T-cell (primary cell): ENCODE results near the gene ILKAP. TPM values are rescaled to one million over a fixed set of nuclear protein-coding genes. Genes with fewer than 3 reads are reported as not detected.

Source experiments
- ATAC-seq, 4 experiments: fragments of 200-7000 bp in 3 of 4; fragments of 150-1000 bp in 1 of 4; cut with Tn5 transposase; replicated peaks in 1 of 4; 1 replicate in 3 of 4; 2 replicates in 1 of 4; pipeline ENCODE4 v1.10.0; 2021; ENCODE audit warnings: moderate library complexity in 3 of 4, mild to moderate bottlenecking in 2 of 4, moderate number of reproducible peaks in 1 of 4
- CTCF ChIA-PET, 2 donors: fragments of 300-600 bp; sonication (Branson Sonifier 250); formaldehyde crosslinking; loops; one replicate each; lab custom pipeline; 2022; ENCODE audit warnings: antibody characterized with exemption in 2 of 2; lab: Charles Lee
- POLR2A ChIA-PET, 2 donors: fragments of 300-600 bp; sonication (Branson Sonifier 250); formaldehyde crosslinking; loops; one replicate each; lab custom pipeline; 2022; ENCODE audit warnings: antibody characterized with exemption in 2 of 2; lab: Charles Lee
- DNase-seq, 35 experiments: peaks; one replicate each; pipeline versions ENCODE4 v3.0.0 to v3.0.0-alpha.2; 2013 to 2023
- H3K27ac ChIP-seq: one replicate; pipeline ENCODE4 v1.5.1; 2013; ENCODE audit warnings: low read length
- H3K27me3 ChIP-seq, 2 experiments: replicated peaks in 1 of 2; 1 replicate in 1 of 2; 2 replicates in 1 of 2; pipeline versions ENCODE4 v1.6.1 to v1.7.0; 2013; ENCODE audit warnings: low read length in 1 of 2, mixed read lengths in 1 of 2; ENCODE audit not compliant: control insufficient read depth in 2 of 2, insufficient read depth in 2 of 2; ENCODE audit errors: extremely low read depth in 1 of 2
- H3K36me3 ChIP-seq, 2 donors: 1 replicate in 1 of 2; 2 replicates in 1 of 2; pipeline versions ENCODE4 v1.6.1 to v1.7.0; 2013; ENCODE audit warnings: low read length in 1 of 2; ENCODE audit not compliant: control insufficient read depth in 2 of 2, insufficient read depth in 1 of 2; ENCODE audit errors: extremely low read depth in 1 of 2
- H3K4me1 ChIP-seq, 2 experiments: 1 replicate in 1 of 2; 2 replicates in 1 of 2; pipeline versions ENCODE4 v1.6.1 to v1.7.0; 2013; ENCODE audit warnings: low read length in 2 of 2, mixed read lengths in 1 of 2; ENCODE audit not compliant: insufficient read depth in 2 of 2, control insufficient read depth in 1 of 2; ENCODE audit errors: extremely low read depth in 1 of 2
- H3K4me3 ChIP-seq, 2 donors: 1 replicate in 1 of 2; 2 replicates in 1 of 2; pipeline versions ENCODE4 v1.5.1 to v1.7.0; 2013; ENCODE audit warnings: mild to moderate bottlenecking in 2 of 2, low read length in 1 of 2, moderate library complexity in 1 of 2; ENCODE audit not compliant: control insufficient read depth in 1 of 2; ENCODE audit errors: extremely low read depth in 1 of 2
- H3K9me3 ChIP-seq: 2 replicates; pipeline ENCODE4 v1.7.0; 2013
- H3K27ac Mint-ChIP-seq, 2 donors: one replicate each; pipeline ENCODE4 v1.8.0; 2020 to 2021; ENCODE audit warnings: mild to moderate bottlenecking in 2 of 2, mixed read lengths in 2 of 2
- H3K27me3 Mint-ChIP-seq, 2 donors: one replicate each; pipeline ENCODE4 v1.8.0; 2021 to 2022; ENCODE audit warnings: mixed read lengths in 2 of 2
- H3K36me3 Mint-ChIP-seq: one replicate; pipeline ENCODE4 v1.8.0; 2021; ENCODE audit warnings: mixed read lengths
- H3K4me1 Mint-ChIP-seq, 3 donors: one replicate each; pipeline ENCODE4 v1.8.0; 2020 to 2022; ENCODE audit warnings: mixed read lengths in 3 of 3, mild to moderate bottlenecking in 1 of 3
- H3K4me3 Mint-ChIP-seq, 3 donors: one replicate each; pipeline ENCODE4 v1.8.0; 2020 to 2022; ENCODE audit warnings: mild to moderate bottlenecking in 3 of 3, mixed read lengths in 3 of 3, moderate library complexity in 3 of 3
- H3K9me3 Mint-ChIP-seq, 3 donors: one replicate each; pipeline ENCODE4 v1.8.0; 2020 to 2022; ENCODE audit warnings: mixed read lengths in 3 of 3
- whole genome bisulfite sequencing: methylation state at CpG from one replicate; pipeline ENCODE4 v1.1.5; 2013; ENCODE audit warnings: missing lambda C conversion rate; ENCODE audit not compliant: insufficient coverage; 5-methylcytosine and 5-hydroxymethylcytosine counted together
- total RNA-seq, 35 experiments: library from RNA in 6 of 35; stranded (reverse) in 6 of 35; fragments of 120-200 nt in 1 of 35; gene quantifications; one replicate each; pipeline versions ENCODE4 v1.2.1 to v1.2.4 and lab custom pipeline; 2013 to 2026

Gene ILKAP
- total RNA-seq, 5 donors from 2014 or later (not counting 1 experiment from before 2014, with no cell fraction given): 72.8 to 120 (median 76.3) TPM

DNA sequence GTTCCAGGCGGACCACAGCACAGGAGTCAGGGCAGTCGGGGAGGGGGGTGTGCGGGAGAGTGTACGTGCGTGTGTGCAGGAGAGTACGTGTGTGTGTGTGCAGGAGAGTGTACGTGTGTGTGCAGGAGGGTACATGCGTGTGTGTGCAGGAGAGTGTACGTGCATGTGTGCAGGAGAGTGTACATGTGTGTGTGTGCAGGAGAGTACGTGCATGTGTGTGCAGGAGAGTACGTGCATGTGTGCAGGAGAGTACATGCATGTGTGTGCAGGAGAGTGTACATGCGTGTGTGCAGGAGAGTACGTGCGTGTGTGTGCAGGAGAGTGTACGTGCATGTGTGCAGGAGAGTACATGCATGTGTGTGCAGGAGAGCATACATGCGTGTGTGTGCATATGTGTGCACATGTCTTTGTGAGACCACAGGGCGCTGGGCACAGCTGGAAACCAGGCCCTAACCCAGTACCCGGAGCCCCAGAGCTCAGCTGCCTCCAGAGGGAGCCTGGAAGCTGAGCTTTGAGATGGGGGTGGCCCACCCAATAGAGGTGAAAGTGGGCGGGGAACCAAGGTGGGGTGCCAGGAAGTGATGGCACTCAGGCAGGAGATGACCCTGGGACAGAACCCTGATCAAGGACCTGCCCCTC, 78.9 kb downstream of the ILKAP start:
- Mint-ChIP-seq H3K36me3 (no peaks in the 10 kb centered on the region), H3K9me3 (no peaks in the 10 kb centered on the region), H3K27ac (no peak overlapping the region), H3K4me3 (no peak overlapping the region), H3K4me1 (no peaks in the 10 kb centered on the region), H3K27me3 (no peaks in the 10 kb centered on the region)
- Histone ChIP-seq H3K4me3 (no peak overlapping the region), H3K27me3 (peaks cover 0 to 31% of the 10 kb centered on the region in 2 experiments), H3K9me3 (no peaks in the 10 kb centered on the region), H3K36me3 (no peaks in the 10 kb centered on the region), H3K4me1 (peaks cover 0 to 6% of the 10 kb centered on the region in 2 experiments), H3K27ac (no peak overlapping the region)
- POLR2A ChIA-PET: no interaction called here
- DNase-seq (no peak), ATAC-seq (no peak)
- 97% methylated on average over 18 of the region's 19 CpGs for WGBS
- CTCF ChIA-PET: no interaction called here

DNA sequence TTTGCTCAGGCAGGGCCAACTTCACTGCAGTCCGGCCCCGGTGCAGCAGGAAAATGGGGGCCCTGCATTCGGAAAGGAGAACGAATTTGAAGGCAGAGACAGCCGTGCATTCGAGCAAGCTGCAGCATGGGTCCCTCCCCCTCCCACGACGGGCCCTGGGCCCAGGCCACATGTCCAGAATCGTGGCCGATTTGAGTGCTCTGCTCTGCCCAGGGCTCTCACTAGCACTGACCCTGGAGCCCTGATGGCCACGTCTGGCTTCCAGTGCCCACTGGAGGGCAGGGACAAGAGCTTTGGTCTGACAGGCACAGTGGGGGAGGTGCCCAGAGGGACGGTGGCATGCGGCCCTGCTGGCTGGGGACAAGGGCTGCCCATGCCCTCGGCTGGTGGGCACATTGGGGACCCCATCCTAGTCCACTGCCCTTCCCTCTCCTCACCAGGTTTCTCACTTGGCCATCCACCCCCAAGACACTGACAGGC, 79.5 kb downstream of the ILKAP start:
- Histone ChIP-seq H3K36me3 (no peaks in the 10 kb centered on the region), H3K27me3 (peaks cover 0 to 32% of the 10 kb centered on the region in 2 experiments), H3K4me3 (no peak overlapping the region), H3K27ac (no peak overlapping the region), H3K9me3 (no peaks in the 10 kb centered on the region), H3K4me1 (peaks cover 0 to 6% of the 10 kb centered on the region in 2 experiments)
- no peak overlapping the region for H3K4me3 Mint-ChIP-seq
- no peaks in the 10 kb centered on the region for H3K4me1 Mint-ChIP-seq
- no peaks in the 10 kb centered on the region for H3K36me3 Mint-ChIP-seq
- no peak for ATAC-seq
- H3K27me3 Mint-ChIP-seq: peaks cover 0 to 1% of the 10 kb centered on the region in 2 donors
- no peak overlapping the region for H3K27ac Mint-ChIP-seq
- DNase-seq: no peak
- H3K9me3 Mint-ChIP-seq: no peaks in the 10 kb centered on the region
- ChIA-PET CTCF (no interaction called here), POLR2A (no interaction called here)
- 88% methylated on average over 14 of the region's 14 CpGs for WGBS

- ATAC-seq: no peak
- no peaks in the 10 kb centered on the region for H3K36me3 Mint-ChIP-seq
- 75% methylated on average over 15 of the region's 22 CpGs for whole genome bisulfite sequencing
- peaks cover 0 to 6% of the 10 kb centered on the region in 2 experiments for H3K4me1 ChIP-seq
- no peak overlapping the region for H3K27ac Mint-ChIP-seq
- H3K9me3 ChIP-seq: no peaks in the 10 kb centered on the region
- no peak overlapping the region for H3K4me3 ChIP-seq
- no peak for DNase-seq
- no peaks in the 10 kb centered on the region for H3K9me3 Mint-ChIP-seq
- H3K27ac ChIP-seq: no peak overlapping the region
- POLR2A ChIA-PET: no interaction called here
- no peaks in the 10 kb centered on the region for H3K36me3 ChIP-seq
- H3K27me3 Mint-ChIP-seq: peaks cover 0 to 5% of the 10 kb centered on the region in 2 donors
- CTCF ChIA-PET: no interaction called here
- peaks cover 0 to 31% of the 10 kb centered on the region in 2 experiments for H3K27me3 ChIP-seq
- no peaks in the 10 kb centered on the region for H3K4me1 Mint-ChIP-seq
- H3K4me3 Mint-ChIP-seq: no peak overlapping the region
Measured at GRCh38 chr2:238123218-238123971, 80.1 kb downstream of the ILKAP start.

DNA sequence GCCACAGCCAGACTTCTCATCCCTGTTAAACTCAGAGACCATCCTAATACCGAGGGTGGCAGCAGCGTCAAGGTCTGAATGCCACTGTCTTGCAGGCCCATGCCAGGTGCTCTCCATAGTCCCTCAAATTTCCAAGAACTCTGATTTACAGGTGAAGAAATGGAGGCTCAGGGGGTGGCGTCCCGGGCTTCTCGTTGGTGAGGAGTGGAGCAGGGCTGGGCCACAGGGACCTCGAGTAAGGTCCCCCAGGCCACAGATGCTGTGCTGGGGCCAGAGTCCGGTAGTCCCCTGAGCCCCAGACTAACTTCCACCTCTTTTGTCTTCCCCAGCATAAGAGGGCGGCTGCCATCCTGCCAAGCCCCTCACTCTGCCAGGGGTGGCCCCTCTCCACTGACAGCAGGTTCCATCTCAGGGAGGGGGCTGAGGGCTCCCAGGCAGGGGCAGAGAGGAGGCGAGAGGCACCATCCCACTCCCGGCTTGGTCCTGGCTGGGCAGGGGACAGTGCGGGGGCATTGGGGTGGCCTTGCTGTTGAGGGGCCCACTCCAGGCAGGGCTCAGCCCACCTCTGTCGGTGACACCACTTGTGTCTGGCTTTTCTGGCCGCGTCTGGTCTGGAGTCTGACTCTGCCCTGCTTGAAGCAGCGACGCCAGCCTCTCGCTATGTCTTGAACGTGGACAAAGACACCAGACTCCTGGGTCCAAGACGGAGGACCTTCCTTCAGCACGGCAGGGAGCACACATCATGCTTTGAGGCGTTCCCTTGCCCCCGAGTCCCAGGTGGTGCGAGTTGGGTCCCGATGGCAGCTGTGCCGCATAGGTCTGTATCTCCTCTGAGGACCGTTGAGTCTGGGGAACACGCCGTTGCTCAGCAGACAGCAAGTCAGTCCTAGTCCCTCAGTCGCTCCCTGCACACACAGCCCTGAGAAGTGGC, 80.9 kb downstream of the ILKAP start:
- POLR2A ChIA-PET: no interaction called here
- H3K27me3 Mint-ChIP-seq: peaks cover 0 to 9% of the 10 kb centered on the region in 2 donors
- Histone ChIP-seq H3K9me3 (no peaks in the 10 kb centered on the region), H3K36me3 (no peaks in the 10 kb centered on the region), H3K27ac (no peak overlapping the region), H3K27me3 (peaks cover 0 to 31% of the 10 kb centered on the region in 2 experiments), H3K4me3 (no peak overlapping the region), H3K4me1 (peaks cover 0 to 6% of the 10 kb centered on the region in 2 experiments)
- CTCF ChIA-PET: no interaction called here
- no peaks in the 10 kb centered on the region for H3K4me1 Mint-ChIP-seq
- H3K4me3 Mint-ChIP-seq: no peak overlapping the region
- ATAC-seq (no peak), DNase-seq (no peak)
- WGBS: 87% methylated on average over 23 of the region's 29 CpGs
- H3K9me3 Mint-ChIP-seq: no peaks in the 10 kb centered on the region
- no peaks in the 10 kb centered on the region for H3K36me3 Mint-ChIP-seq
- H3K27ac Mint-ChIP-seq: no peak overlapping the region

DNA sequence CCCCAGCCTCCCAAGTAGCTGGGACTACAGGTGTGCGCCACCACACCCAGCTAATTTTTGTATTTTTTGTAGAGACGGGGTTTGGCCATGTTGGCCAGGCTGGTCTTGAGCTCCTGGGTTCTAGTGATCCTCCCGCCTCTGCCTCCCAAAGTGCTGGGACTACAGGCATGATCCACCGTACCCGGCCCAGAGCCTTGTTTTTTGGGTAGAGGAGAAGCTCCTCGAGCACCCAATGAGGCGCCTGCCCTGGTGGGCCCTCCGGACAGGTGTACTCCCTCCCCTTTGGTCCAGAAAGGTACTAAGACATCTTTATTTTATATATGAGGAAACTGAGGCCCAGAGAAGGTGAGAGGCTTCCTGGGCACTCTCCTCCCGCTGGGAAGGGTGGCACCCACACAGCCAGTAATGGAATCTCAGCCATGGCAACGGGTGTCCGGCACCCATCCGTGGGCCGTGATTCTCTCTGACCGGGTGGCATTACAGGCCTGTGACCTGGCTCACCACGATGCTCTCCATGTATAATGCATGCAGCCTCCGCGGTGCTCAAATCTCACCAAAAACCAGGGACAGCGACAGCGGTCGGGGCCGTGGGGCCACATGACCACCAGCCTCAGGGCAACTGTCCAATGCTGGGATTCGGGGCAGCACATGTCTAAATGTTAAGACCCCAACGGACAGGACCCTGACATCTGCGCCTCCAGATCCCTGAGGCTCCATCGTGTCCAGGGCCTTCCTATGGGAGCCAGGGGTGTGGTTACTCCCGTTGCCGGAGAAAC, 81.8 kb downstream of the ILKAP start:
- DNase-seq (no peak), ATAC-seq (no peak)
- 90% methylated on average over 20 of the region's 27 CpGs for WGBS
- H3K27me3 ChIP-seq: peaks cover 0 to 38% of the 10 kb centered on the region in 2 experiments
- peaks cover 0 to 11% of the 10 kb centered on the region in 2 donors for H3K27me3 Mint-ChIP-seq
- no peaks in the 10 kb centered on the region for H3K9me3 ChIP-seq
- H3K4me3 ChIP-seq: no peak overlapping the region
- no peaks in the 10 kb centered on the region for H3K9me3 Mint-ChIP-seq
- no peaks in the 10 kb centered on the region for H3K36me3 ChIP-seq
- H3K27ac ChIP-seq: no peak overlapping the region
- H3K4me1 ChIP-seq: no peaks in the 10 kb centered on the region
- no peaks in the 10 kb centered on the region for H3K36me3 Mint-ChIP-seq
- ChIA-PET POLR2A (no interaction called here), CTCF (no interaction called here)
- no peak overlapping the region for H3K27ac Mint-ChIP-seq
- H3K4me3 Mint-ChIP-seq: no peak overlapping the region
- no peaks in the 10 kb centered on the region for H3K4me1 Mint-ChIP-seq
